HG03558 (cell line): ENCODE results near the gene CLCNKB.
"Not testable (repeated sequence)": the region's sequence is repeated elsewhere in the genome, so short reads cannot be mapped to it uniquely, and the experiment has no call there.

ENCODE experiments used
- ATAC-seq: cut with Tn5 transposase; IDR thresholded peaks from one replicate; pipeline ENCODE4 v1.9.1; 2021; ENCODE audit warnings: moderate number of reproducible peaks; ENCODE audit not compliant: unreplicated experiment; ENCODE audit errors: extremely low read depth

Gene CLCNKB

GRCh38 chr1:16014509-16015482, 28.8 kb upstream of the CLCNKB start:
- no peak for ATAC-seq

- ATAC-seq, result no peak
Measured at GRCh38 chr1:16015491-16015890, 28.1 kb upstream of the CLCNKB start.

DNA sequence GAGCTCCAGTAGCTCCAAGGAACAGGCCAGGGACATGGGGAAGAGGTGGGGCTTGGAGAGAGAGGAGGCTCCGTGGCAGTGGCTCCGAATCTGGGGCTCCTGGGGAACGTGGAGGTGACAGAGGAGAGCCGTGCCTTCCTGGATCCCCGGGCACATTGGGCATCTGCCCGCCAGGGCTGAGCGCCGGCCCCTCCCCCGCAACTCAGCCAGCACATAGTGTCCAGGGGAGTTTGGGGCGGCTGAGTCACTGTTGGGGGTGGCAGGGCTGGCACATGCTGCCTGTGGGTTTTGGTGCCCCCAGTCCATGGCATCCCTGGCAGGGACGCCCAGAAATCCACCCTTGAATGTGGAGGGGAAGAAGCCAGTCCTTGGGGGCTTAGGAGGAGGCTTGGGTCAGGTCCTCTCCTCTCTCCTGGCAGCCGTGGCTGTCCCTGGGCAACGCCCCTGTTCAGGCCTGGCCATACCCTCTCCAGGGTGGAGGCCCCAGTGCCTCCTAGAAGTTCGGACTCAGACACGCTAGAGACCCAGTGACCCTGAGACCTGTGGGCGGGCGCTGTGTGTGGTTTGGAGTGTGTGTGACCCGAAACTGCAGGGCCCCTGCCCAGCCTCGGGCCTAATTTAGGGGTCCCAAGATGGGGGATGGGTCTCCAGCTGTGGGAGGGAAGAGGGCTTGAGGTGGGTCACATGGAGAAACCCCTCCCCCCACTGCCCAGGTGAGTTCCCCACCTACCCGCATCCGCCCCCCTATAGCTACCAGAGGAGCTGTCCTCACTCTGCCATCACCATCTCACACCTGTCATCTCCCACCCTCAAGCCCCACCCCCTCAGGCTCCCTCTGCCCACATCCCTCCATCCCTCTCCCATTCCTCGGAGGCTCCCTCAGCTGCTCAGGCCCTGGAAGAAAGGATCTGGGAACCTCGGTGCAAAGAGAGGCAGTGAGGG, 27.4 kb upstream of the CLCNKB start:
- ATAC-seq, result no peak

DNA sequence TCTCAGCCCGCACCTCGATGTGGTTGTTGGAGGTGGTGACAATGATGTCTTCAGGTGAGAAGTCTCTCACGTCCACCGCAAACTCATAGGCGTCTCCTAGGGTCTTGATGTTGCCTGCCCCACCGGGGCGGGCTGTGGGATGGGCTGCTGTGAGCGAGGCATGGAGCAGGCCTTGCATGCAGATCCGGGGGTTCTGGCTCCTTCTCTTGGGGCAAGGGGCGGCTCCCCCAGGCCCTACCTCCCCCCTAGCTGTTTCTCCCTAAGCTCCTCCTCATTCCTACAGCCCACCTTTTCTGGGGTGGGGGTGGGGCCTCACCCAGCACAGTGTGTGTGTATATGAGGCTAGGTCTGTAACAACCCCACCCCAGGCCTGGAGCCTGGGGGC, 26.5 kb upstream of the CLCNKB start:
- ATAC-seq, result no peak

DNA sequence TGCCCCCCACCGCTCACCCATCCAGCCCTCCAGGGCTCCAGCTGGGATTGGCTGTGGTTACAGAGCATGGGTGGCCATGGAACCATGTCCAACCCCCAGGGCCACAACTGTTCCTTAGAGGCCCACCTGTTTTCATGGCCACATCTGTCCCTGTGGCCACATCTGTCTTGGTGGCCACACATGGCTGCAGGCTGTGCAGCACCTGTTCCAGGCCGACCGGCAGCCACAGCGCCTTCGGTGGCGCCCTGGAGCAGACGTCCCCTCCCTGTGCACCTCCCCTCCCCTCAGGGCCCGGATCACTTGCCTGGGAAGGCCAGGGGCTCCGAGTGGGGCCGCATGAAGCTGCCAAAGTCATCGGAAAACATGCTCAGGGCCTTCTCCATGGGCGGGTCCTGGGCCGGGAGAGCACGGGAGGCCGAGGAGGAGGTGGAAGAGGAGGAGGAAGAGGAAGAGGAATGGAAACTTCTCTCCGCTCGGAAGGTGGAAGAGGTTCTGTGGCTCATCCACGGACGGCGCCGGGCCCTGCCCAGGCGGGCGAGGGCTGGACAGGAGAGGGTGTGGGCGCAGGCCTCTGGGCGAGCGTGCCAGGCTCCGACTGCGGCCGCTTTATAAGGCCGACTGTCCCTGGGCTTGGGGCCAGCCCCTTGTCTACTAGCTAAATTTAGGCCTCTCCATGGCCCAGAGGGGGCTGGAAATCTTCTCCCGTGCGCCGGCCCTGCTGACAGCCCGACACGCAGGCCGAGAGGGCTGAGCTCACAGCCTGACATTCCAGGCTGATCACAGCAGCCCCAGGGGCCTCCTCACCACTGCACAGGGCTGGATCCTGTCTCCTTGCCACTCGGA, 25.9 kb upstream of the CLCNKB start, which contains the start of gene HSPB7:
Gene HSPB7 (minus strand): TSS at position 583 of the 843 bp plus-strand sequence. CDS start 80 bp downstream, at position 503.
- ATAC-seq, result no peak

DNA sequence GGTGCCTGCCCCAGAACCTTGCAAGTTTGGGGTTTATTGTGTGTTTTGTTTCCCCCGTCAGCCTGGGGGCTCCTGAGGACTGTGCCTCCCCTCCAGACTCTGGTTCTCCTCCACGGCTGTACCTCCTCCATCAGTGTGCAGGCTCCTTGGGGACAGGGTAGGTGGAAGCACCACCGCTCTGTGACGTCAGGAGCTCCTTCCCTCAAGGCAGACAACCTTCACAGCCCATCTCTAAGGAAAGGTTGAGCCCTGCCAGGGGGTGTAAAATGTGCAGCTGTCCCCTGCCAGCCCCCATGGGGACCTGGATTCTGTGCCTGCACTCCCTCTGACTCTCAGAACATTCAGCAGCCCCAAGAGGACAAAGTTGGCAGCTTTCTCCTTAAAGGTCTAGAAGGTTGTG, 25.3 kb upstream of the CLCNKB start:
- ATAC-seq, result no peak

DNA sequence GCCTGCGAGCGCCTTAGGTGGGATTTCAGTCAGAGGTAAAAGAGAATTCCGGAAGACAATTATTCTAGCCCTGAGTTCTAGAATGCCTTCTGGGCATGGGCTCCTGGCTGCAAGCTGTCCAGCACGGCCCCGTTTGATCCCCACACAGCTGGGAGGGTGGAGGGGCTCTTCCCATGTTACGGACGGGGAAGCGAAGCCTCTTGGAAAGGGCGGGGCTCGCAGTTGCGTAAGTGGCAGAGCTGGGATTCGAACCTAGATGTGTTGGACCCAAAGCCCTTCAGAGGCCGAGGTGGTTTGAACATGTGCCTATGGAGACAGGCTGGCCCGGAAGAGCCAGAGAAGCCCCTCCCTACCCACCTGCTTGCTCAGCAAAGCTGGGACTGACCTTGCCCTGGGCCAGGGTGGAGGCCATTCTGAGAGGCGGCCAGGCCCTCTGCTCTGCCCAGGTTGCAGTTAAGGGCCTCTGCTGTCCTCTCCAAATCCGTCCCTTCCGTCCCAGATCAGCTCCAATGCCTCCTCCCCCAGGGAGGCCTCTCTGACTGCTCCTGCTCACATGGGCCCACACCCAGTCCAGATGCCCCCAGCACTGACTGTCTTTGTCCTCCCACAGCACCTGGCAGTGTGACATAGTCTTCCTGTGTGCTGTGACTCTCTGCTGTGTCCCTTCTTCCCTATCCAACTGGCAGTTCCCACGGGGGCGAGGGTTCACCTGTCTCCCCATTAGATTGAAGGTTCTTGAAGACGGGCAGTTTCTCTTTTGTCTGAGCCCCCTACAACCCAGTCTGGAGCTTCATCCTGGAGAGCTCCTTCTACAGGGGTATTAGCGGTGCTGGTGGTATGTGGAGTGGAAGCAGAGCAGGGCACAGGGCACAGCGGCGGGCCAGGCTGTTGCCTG, 24.6 kb upstream of the CLCNKB start:
- no peak for ATAC-seq

DNA sequence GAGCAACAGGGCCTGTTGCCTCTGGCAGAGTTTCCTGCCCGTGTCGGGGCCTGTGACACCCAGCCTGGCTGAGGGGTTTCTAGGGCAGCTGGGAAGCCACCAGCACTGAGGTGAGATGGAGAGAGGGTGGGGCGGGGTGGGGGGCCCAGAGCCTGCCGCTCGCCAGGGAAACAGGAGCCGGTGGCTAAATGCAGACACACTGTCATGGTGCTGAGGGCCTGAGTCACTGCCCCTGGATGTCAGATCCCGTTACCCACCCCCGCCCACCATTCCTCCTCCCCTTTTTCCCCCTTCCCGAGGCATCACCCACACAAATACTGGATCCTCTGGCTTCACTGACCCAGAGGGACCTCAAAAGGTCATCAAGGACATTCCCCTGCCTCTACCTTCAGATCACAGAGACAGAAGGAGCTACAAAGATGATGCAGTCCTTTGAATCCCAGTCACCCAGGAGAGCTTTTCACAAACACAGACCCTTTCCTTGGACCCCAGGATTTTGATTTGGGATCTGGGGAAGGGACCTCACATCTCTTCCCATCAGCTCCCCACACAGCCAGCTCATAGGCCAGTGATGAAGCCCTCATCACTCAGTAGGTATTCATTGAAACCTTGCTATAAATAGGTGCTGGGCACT, 23.8 kb upstream of the CLCNKB start:
- no peak for ATAC-seq

DNA sequence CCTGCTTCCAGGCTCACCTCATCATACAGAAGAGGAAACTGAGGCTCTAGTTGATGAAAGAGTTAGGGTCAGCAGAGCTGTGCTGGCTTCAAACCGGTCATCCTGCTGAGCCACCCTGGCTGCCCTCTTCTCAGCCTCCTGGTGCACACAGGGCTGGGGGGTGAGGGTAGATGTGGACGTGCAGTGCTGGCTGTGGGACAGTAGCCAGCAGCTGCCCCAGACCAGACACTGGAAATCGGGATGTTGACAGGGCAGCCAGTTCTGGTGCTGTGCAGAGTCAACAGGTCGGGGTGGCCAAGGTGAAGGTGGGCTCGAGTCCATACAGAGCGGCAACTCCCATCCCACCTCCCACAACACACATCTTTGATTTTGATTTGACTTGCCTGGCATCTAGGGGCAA, 23.3 kb upstream of the CLCNKB start:
- no peak for ATAC-seq

DNA sequence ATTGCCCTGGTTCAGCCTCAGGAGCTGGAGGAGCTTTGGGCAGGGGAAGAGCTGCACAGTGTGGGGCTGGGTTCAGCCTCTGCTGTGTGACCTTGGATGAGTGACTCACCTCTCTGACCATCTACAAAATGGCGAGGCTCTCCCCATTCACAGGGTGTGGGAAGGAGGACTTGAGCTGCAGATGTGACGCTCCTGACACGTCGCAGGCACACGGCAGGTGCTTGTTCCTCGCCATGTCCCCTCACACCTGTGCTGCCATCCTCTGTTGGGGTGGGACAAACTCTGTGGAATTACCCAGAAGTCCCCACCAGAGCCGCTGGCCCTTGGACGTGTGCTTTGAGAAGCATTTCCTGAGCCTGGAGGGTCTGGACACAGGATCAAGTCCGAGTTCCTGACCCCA, 22.7 kb upstream of the CLCNKB start:
- ATAC-seq, result not testable (repeated sequence)

DNA sequence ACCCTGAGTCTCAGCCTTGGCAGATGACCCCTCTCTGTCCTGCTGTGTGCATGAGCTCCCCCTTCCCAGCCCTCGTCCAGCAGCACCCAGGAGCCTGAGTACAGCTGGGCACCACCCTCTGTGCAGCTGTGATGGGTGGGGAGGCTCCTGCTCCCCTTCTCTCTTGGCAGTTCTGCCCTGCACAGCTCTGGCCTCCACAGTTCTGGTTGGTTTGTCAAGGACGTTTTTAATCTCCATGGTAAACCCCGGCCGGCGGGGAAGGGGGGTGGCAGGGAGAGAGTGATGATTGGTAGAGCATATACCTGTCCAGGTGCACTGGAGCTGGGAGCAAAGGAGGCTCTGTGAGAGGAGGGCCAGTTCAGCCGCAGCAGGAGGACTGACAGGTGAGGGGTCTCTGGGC, 21.9 kb upstream of the CLCNKB start, which contains the start of gene CLCNKA:
Gene CLCNKA (plus strand): TSS at position 356 of the 400 bp plus-strand sequence. CDS start 584 bp downstream, outside the sequence.
- no peak for ATAC-seq

DNA sequence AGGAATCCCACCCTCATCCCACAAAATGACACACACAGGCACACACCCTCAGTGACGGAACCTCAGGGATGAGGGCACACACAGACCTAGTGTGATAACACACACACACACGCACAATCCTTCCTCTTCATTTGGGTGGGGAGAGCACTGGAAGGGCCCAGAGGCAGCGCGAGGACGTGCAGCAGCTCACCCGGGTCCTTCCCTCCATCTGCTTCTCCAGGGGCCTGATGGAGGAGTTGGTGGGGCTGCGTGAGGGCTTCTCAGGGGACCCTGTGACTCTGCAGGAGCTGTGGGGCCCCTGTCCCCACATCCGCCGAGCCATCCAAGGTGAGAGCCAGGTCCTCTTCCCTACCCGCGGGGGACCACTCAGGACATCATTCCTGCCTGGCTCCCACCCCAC, 21.2 kb upstream of the CLCNKB start:
- ATAC-seq, result no peak

GRCh38 chr1:16023050-16023653, 20.4 kb upstream of the CLCNKB start:
- ATAC-seq, result no peak

GRCh38 chr1:16026302-16026701, 17.3 kb upstream of the CLCNKB start:
- not testable (repeated sequence) for ATAC-seq

GRCh38 chr1:16026723-16027484, 16.7 kb upstream of the CLCNKB start:
- ATAC-seq, result no peak

DNA sequence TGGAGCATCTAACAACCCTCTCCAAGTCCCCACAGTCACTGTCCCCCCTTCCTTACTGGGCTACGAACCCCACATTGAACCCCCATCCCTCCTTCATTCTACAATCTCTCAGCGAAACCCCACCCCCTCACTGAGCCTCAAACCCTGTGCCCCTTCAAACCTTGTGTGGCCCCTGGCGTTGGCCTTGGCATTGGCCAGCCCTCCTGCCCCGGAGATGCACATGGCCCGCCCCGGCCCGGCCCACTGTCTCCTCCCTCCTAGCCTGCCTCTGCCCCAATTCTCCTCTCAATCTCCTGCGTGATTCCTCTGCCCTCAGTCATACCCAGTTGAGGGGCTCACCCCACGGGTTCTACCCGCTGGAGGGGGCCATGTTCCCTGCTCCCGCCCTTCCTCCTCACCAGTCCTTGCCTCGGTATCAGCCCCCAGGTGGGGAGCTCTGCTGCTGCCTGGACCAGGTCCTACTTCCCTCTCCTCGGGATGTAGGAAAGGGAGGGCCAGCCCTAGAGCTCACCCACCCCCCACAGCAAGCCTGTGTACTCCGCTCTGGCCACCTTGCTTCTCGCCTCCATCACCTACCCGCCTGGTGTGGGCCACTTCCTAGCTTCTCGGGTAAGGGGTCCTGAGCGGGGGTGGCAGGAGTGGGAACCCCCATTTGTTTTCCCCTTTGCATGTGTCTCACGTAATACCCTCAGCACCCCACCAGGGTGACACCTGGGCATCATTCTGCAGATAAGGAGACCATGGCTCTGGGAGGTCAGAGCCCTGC, 15.2 kb upstream of the CLCNKB start:
- no peak for ATAC-seq

- not testable (repeated sequence) for ATAC-seq
Measured at GRCh38 chr1:16029003-16029268, 14.6 kb upstream of the CLCNKB start.
